Measurements from ENCODE around the gene CLTC.

CLTC gene

DNA sequence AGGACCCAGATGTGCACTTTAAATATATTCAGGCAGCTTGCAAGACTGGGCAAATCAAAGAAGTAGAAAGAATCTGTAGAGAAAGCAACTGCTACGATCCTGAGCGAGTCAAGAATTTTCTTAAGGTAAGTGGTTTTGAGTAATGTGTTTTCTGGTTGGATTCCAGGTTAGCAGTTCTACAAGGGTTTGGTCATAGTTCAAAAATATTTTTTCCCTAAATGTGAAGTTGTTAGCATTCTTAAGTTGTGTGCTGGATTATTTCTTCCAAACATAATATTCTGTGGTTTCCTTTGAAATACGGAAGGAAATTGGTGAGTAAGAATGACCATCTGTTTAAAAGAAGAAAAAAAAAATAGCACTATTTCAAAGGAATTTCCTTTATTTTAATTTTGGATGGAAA is 49.1 kb downstream of the CLTC start:
- no peak for TF ChIP-seq SIN3A (IDR thresholded peaks at IDR 0.05; ENCODE audit: borderline replicate concordance, insufficient read depth, low read length)
- no peak for TF ChIP-seq TAF1 (IDR thresholded peaks at IDR 0.05; ENCODE audit: borderline replicate concordance, insufficient read depth, low read length)
- no peak for TF ChIP-seq POLR2AphosphoS5 (IDR thresholded peaks at IDR 0.05; ENCODE audit: low read depth, low read length)
- TF ChIP-seq FOXP2 (optimal IDR thresholded peaks at IDR 0.05; ENCODE audit: borderline replicate concordance, extremely low read depth, extremely low read length, insufficient read depth), result no peak
- TF ChIP-seq, protein P1, sequence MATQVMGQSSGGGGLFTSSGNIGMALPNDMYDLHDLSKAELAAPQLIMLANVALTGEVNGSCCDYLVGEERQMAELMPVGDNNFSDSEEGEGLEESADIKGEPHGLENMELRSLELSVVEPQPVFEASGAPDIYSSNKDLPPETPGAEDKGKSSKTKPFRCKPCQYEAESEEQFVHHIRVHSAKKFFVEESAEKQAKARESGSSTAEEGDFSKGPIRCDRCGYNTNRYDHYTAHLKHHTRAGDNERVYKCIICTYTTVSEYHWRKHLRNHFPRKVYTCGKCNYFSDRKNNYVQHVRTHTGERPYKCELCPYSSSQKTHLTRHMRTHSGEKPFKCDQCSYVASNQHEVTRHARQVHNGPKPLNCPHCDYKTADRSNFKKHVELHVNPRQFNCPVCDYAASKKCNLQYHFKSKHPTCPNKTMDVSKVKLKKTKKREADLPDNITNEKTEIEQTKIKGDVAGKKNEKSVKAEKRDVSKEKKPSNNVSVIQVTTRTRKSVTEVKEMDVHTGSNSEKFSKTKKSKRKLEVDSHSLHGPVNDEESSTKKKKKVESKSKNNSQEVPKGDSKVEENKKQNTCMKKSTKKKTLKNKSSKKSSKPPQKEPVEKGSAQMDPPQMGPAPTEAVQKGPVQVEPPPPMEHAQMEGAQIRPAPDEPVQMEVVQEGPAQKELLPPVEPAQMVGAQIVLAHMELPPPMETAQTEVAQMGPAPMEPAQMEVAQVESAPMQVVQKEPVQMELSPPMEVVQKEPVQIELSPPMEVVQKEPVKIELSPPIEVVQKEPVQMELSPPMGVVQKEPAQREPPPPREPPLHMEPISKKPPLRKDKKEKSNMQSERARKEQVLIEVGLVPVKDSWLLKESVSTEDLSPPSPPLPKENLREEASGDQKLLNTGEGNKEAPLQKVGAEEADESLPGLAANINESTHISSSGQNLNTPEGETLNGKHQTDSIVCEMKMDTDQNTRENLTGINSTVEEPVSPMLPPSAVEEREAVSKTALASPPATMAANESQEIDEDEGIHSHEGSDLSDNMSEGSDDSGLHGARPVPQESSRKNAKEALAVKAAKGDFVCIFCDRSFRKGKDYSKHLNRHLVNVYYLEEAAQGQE (IDR thresholded peaks at IDR 0.05; ENCODE audit: insufficient read depth in 1 of 2, low read depth in 2 of 2, low read length in 2 of 2), result no peak

DNA sequence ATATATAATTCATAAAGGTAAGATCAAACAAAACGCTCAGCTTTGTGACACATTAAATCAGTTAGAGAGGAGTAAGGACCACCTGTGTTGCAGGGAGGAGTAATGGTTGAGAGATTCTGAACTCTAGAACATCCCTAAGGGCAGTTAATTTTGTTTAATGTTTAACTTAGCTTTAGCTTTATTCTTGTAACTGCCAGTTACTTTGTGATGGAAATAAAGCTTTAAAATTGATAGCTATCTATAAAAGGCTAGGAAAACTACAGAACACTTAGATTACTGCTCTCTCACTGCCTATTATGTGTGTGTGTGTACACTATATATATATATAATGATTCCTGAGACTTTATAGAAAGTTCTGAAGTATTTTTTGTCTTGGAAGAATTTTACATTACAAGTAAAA is 49.7 kb downstream of the CLTC start:
- TF ChIP-seq FOXP2 (optimal IDR thresholded peaks at IDR 0.05; ENCODE audit: borderline replicate concordance, extremely low read depth, extremely low read length, insufficient read depth) (no peak), TAF1 (IDR thresholded peaks at IDR 0.05; ENCODE audit: borderline replicate concordance, insufficient read depth, low read length) (no peak), POLR2AphosphoS5 (IDR thresholded peaks at IDR 0.05; ENCODE audit: low read depth, low read length) (no peak), SIN3A (IDR thresholded peaks at IDR 0.05; ENCODE audit: borderline replicate concordance, insufficient read depth, low read length) (no peak)
- TF ChIP-seq, protein P1 (IDR thresholded peaks at IDR 0.05; ENCODE audit: insufficient read depth in 1 of 2, low read depth in 2 of 2, low read length in 2 of 2), result no peak

DNA sequence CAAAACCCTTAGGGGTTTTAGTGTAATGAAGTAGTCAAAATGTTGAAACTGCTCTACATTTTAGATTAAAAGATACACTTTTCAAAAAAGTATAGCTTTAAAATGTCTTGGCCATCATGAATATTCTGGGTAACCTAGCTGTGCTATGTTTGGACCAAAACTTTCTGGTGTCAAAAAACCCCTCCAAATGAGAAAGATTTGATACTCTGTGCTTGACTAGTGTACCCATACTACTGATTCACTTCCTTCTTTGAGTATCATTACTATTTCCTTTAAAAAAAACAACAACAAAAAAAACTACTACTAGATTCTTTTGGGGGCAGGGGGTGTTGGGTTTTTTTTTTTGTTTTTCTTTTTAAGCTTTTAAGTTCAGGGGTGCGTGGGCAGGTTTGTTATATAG is 50.2 kb downstream of the CLTC start:
- TF ChIP-seq SIN3A (IDR thresholded peaks at IDR 0.05; ENCODE audit: borderline replicate concordance, insufficient read depth, low read length) (no peak), TAF1 (IDR thresholded peaks at IDR 0.05; ENCODE audit: borderline replicate concordance, insufficient read depth, low read length) (no peak), FOXP2 (optimal IDR thresholded peaks at IDR 0.05; ENCODE audit: borderline replicate concordance, extremely low read depth, extremely low read length, insufficient read depth) (no peak), POLR2AphosphoS5 (IDR thresholded peaks at IDR 0.05; ENCODE audit: low read depth, low read length) (no peak)
- TF ChIP-seq, protein P1 (IDR thresholded peaks at IDR 0.05; ENCODE audit: insufficient read depth in 1 of 2, low read depth in 2 of 2, low read length in 2 of 2), result no peak

DNA sequence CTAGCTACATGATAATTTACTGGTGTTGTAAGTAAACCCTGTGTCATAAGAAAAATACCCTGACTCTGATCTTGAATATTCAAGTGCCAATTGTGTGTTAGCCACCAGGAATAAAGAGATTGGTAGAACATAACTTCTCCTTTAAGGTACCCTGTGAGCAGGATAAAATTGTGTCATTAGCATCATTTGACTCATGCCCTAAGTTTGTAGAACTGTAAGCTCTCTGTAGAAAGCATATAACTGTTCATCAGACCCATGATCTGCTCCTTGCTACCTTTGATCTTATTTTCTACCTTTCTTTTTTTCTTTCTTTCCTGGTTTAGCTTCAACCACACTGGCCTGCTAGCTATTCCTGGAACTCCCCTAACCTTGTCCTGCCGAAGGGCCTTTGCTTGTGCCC is 51.7 kb downstream of the CLTC start:
- TF ChIP-seq TAF1 (IDR thresholded peaks at IDR 0.05; ENCODE audit: borderline replicate concordance, insufficient read depth, low read length), result no peak
- no peak for TF ChIP-seq FOXP2 (optimal IDR thresholded peaks at IDR 0.05; ENCODE audit: borderline replicate concordance, extremely low read depth, extremely low read length, insufficient read depth)
- no peak for TF ChIP-seq SIN3A (IDR thresholded peaks at IDR 0.05; ENCODE audit: borderline replicate concordance, insufficient read depth, low read length)
- TF ChIP-seq, protein P1 (IDR thresholded peaks at IDR 0.05; ENCODE audit: insufficient read depth in 1 of 2, low read depth in 2 of 2, low read length in 2 of 2), result no peak
- TF ChIP-seq POLR2AphosphoS5 (IDR thresholded peaks at IDR 0.05; ENCODE audit: low read depth, low read length), result no peak

DNA sequence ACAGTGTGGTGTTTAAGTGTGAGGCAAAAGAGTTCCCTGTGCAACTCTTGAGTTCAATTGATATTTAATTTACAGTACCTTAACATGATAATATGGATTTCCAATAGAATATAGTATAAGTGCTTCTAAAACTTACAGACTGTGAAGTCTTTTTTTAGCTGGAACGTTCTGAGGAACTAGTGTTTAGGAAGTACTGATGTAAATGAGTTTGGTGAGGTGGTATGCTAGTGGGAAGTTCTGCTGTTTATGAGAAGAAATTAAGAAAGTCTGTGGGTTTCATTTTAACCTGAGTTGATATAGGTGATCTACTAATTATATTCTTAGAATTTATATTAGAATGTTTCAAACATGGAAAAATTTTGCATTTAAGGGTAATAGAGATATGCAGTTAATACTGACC is 55.5 kb downstream of the CLTC start:
- TF ChIP-seq POLR2AphosphoS5 (IDR thresholded peaks at IDR 0.05; ENCODE audit: low read depth, low read length), result no peak
- TF ChIP-seq FOXP2 (optimal IDR thresholded peaks at IDR 0.05; ENCODE audit: borderline replicate concordance, extremely low read depth, extremely low read length, insufficient read depth), result no peak
- TF ChIP-seq TAF1 (IDR thresholded peaks at IDR 0.05; ENCODE audit: borderline replicate concordance, insufficient read depth, low read length), result no peak
- TF ChIP-seq, protein P1 (IDR thresholded peaks at IDR 0.05; ENCODE audit: insufficient read depth in 1 of 2, low read depth in 2 of 2, low read length in 2 of 2), result no peak
- no peak for TF ChIP-seq SIN3A (IDR thresholded peaks at IDR 0.05; ENCODE audit: borderline replicate concordance, insufficient read depth, low read length)
